Measurements from ENCODE around the gene SATB1.

SATB1 gene

DNA sequence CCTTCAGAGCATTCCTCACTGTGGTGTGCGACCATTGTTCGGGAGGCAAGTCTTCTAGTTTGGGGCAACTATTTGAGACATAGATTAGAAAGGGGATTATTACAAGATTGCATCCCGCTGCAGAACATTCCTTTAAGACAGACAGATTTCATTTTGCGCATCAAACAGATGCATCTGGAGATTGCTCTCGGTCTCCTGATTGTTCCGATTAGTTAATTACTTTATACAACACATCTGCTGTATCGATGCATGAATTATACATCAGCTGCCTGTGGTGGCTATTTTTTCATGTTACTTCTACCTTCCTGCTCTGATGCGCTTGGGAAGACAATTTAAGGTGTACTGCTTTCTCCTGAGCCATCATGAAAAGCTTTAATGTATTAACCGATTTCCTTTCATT lies 10.0 kb downstream of the SATB1 start:
- Histone ChIP-seq H3K27me3 (ENCODE audit: insufficient read depth, poor library complexity, severe bottlenecking) (no peaks in the 10 kb centered on the region), H3K4me3 (replicated peaks; ENCODE audit: insufficient read depth, low read length) (no peak overlapping the region)
- TF ChIP-seq, protein P1, sequence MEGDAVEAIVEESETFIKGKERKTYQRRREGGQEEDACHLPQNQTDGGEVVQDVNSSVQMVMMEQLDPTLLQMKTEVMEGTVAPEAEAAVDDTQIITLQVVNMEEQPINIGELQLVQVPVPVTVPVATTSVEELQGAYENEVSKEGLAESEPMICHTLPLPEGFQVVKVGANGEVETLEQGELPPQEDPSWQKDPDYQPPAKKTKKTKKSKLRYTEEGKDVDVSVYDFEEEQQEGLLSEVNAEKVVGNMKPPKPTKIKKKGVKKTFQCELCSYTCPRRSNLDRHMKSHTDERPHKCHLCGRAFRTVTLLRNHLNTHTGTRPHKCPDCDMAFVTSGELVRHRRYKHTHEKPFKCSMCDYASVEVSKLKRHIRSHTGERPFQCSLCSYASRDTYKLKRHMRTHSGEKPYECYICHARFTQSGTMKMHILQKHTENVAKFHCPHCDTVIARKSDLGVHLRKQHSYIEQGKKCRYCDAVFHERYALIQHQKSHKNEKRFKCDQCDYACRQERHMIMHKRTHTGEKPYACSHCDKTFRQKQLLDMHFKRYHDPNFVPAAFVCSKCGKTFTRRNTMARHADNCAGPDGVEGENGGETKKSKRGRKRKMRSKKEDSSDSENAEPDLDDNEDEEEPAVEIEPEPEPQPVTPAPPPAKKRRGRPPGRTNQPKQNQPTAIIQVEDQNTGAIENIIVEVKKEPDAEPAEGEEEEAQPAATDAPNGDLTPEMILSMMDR (IDR thresholded peaks at IDR 0.05; ENCODE audit: insufficient read depth, low read length): no peak
- TF ChIP-seq SPI1 (IDR thresholded peaks at IDR 0.05; ENCODE audit: borderline replicate concordance, low read depth) (no peak), POLR2AphosphoS5 (IDR thresholded peaks at IDR 0.05; ENCODE audit: low read depth) (no peak), GABPA (IDR thresholded peaks at IDR 0.05; ENCODE audit: low read depth) (no peak)
- TF ChIP-seq, protein P2, sequence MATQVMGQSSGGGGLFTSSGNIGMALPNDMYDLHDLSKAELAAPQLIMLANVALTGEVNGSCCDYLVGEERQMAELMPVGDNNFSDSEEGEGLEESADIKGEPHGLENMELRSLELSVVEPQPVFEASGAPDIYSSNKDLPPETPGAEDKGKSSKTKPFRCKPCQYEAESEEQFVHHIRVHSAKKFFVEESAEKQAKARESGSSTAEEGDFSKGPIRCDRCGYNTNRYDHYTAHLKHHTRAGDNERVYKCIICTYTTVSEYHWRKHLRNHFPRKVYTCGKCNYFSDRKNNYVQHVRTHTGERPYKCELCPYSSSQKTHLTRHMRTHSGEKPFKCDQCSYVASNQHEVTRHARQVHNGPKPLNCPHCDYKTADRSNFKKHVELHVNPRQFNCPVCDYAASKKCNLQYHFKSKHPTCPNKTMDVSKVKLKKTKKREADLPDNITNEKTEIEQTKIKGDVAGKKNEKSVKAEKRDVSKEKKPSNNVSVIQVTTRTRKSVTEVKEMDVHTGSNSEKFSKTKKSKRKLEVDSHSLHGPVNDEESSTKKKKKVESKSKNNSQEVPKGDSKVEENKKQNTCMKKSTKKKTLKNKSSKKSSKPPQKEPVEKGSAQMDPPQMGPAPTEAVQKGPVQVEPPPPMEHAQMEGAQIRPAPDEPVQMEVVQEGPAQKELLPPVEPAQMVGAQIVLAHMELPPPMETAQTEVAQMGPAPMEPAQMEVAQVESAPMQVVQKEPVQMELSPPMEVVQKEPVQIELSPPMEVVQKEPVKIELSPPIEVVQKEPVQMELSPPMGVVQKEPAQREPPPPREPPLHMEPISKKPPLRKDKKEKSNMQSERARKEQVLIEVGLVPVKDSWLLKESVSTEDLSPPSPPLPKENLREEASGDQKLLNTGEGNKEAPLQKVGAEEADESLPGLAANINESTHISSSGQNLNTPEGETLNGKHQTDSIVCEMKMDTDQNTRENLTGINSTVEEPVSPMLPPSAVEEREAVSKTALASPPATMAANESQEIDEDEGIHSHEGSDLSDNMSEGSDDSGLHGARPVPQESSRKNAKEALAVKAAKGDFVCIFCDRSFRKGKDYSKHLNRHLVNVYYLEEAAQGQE (IDR thresholded peaks at IDR 0.05; ENCODE audit: insufficient replicate concordance, low read depth): no peak

DNA sequence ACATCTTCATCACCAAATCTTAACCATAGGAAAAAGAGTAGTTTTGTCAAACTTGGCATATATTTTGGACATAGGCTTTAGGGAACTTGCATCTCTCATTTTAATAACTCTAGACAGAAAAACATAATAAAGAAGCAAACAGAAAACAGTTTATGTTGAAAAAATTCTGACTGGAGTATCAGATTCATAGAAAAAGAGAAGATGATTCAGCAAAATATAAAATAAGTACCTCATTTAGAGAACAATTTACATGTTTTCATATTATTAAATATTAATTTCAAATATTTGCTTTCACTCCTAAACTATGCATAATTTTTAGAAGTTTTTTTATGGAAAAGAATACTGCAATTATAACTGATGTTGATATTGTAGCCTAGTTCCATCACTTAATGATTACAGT lies 12.5 kb downstream of the SATB1 start:
- no peak for DNase-seq (ENCODE audit: low read depth in 1 of 2, low spot score in 1 of 2)
- TF ChIP-seq, protein P2 (IDR thresholded peaks at IDR 0.05; ENCODE audit: insufficient replicate concordance, low read depth): no peak
- TF ChIP-seq GABPA (IDR thresholded peaks at IDR 0.05; ENCODE audit: low read depth): no peak
- TF ChIP-seq, protein P1 (IDR thresholded peaks at IDR 0.05; ENCODE audit: insufficient read depth, low read length): no peak
- H3K4me3 ChIP-seq (replicated peaks; ENCODE audit: insufficient read depth, low read length): no peak overlapping the region
- H3K27ac ChIP-seq (replicated peaks): no peak overlapping the region
- no peaks in the 10 kb centered on the region for H3K27me3 ChIP-seq (ENCODE audit: insufficient read depth, poor library complexity, severe bottlenecking)

More for the DNA sequence above, 10.0 kb downstream of the SATB1 start:
- no peak for DNase-seq (ENCODE audit: low read depth in 1 of 2, low spot score in 1 of 2)
- H3K27ac ChIP-seq (replicated peaks): no peak overlapping the region

DNA sequence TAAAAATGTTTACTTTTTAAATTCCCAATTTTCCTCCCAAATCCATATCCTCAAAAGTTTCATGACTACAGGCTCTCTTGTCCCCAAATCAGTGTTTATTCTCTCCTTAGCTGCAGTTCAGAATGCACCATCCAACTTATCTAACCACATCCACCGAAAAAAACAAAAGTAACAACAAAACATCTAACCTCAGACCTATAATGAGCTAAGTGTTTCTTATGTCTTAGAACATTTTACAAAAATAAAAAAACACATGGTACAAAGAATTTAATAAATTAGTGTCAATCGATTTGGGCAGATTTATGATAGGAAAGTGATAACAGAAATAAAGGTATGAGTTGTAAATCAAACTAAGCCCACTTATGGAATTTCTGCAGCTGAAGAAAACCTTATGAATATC lies 13.6 kb downstream of the SATB1 start:
- DNase-seq (ENCODE audit: low read depth in 1 of 2, low spot score in 1 of 2): no peak
- TF ChIP-seq SPI1 (IDR thresholded peaks at IDR 0.05; ENCODE audit: borderline replicate concordance, low read depth) (no peak), POLR2AphosphoS5 (IDR thresholded peaks at IDR 0.05; ENCODE audit: low read depth) (no peak)
- Histone ChIP-seq H3K27me3 (ENCODE audit: insufficient read depth, poor library complexity, severe bottlenecking) (no peaks in the 10 kb centered on the region), H3K27ac (replicated peaks) (no peak overlapping the region), H3K4me3 (replicated peaks; ENCODE audit: insufficient read depth, low read length) (no peak overlapping the region)

DNA sequence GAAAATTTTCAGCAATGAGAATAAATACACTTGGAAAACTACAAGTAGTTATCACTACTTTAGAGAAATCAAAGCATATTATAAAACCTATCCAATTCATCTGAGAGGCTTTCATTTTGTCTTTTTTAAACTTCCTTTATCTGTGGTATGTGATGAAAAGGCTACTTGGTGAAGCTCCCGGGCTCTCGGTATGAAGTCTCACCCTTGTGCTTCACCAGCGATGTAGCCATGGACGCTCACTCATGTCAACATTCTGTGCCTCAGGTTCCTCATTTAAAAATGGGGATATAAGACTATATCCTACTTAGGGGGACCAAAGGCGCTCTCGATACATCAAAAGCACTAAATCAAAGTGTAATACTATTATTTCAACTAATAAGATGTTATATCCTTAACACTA lies 14.9 kb downstream of the SATB1 start:
- H3K27me3 ChIP-seq (ENCODE audit: insufficient read depth, poor library complexity, severe bottlenecking): no peaks in the 10 kb centered on the region
- DNase-seq (ENCODE audit: low read depth in 1 of 2, low spot score in 1 of 2): no peak
- H3K4me3 ChIP-seq (replicated peaks; ENCODE audit: insufficient read depth, low read length): no peak overlapping the region
- no peak overlapping the region for H3K27ac ChIP-seq (replicated peaks)
- TF ChIP-seq, protein P2 (IDR thresholded peaks at IDR 0.05; ENCODE audit: insufficient replicate concordance, low read depth): no peak
- TF ChIP-seq, protein P1 (IDR thresholded peaks at IDR 0.05; ENCODE audit: insufficient read depth, low read length): no peak
- TF ChIP-seq GABPA (IDR thresholded peaks at IDR 0.05; ENCODE audit: low read depth) (no peak), POLR2AphosphoS5 (IDR thresholded peaks at IDR 0.05; ENCODE audit: low read depth) (no peak), SPI1 (IDR thresholded peaks at IDR 0.05; ENCODE audit: borderline replicate concordance, low read depth) (no peak)

Data from HL-60 (cell line).